DLD1 (cell line): ENCODE results near the gene BMP2K.

Experiments
- in situ Hi-C: cut with HindIII; loops from 2 replicates; pipeline ENCODE4 v1.10.0; 2017; ENCODE audit warnings: low sequenced_read_pairs

BMP2K gene

DNA sequence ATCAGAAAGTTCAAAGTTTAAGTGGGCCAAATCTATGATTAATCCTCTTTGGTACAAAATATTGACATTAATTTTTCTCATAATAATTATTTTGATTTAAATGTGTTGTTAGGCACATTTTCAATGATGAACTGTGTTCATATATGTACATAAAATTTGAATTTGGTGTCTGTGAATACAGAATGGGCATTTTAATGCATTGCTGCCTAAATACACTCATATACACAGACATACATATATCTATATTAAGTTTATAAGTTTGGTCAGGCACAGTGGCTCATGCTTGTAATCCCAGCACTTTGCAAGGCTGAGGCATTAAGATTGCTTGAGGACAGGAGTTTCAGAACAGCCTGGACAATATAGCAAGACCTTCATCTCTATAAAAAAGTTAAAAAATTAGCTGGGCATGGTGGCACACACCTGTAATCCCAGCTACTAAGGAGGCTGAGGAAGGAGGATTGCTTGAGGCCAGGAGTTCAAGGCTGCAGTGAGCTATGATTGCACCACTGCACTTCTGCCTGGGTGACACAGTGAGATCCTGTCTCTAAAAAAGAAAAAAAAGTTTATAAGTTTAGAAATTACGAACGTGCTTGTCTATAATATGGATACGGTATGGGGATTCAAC is 12.3 kb upstream of the BMP2K start:
- in situ Hi-C loops, result no loop called here

DNA sequence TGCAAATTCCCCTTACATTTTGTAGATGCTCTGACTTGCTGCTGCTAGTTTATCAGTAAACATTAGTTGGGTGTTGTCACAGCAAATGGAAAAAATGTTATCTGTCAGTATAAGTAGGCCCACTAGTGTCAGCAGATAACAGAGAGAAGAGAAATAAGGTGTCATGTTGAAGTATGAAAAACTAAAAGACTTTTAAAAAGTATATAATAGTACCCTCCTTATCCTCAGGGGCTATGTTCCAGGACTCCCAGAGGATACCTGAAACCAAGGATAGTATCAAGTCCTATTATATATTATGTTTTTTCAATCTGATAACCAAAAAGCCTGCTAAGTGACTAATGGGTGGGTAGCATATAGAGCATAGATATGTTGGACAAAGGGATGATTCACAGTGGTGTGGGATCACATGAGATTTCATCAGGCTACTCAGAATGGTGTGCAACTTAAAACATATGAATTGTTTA is 11.6 kb upstream of the BMP2K start:
- in situ Hi-C loops, result no loop called here

DNA sequence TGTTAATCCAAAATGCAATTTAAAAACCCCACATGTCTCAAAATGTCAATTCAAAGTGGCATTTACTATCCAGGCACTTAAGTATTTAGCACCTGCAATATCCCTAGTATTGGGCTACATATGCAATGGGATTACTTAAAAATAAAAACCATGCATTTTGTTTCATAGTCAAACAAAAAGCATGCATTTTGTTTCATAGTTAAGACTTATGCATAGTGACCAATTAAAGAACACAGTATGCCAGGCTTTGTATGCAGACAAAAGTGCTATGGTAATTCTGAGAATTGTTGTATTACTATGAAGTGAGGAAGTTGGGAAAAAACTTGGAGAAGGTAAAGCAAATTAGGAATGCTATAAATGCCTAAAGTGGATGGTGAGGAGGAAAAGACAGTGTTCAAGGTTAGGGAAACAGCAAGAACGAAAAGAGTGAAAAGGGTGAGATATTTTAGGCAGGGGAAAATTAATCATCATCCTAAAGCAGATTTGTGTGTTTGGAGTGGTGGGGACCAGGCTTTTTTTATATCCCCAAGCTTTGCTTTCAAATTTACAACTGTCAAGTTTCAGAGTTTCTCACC is 10.6 kb upstream of the BMP2K start:
- in situ Hi-C loops, result no loop called here

GRCh38 chr4:78766026-78766425 is 10.1 kb upstream of the BMP2K start:
- in situ Hi-C loops, result no loop called here

DNA sequence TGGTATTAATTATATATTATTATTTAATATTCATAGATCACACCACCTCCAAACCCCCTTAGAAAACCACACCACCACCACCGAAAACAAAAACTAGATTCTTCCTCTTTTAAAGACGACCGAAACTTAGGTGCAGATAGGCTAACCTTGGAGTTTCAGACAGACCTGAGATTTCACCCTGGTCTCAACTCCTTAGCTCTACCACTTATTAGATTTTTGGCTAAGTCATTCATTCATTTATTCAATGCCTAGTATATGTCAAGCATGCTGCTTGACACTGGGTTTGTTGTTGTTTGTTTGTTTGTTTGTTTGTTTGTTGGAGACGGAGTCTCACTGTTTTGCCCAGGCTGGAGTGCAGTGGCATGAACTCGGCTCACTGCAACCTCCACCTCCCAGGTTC is 9.5 kb upstream of the BMP2K start:
- in situ Hi-C loops, result no loop called here

- in situ Hi-C loops, result no loop called here
Observed at GRCh38 chr4:78767350-78767749, 8.8 kb upstream of the BMP2K start.

GRCh38 chr4:78768452-78769180 is 7.5 kb upstream of the BMP2K start:
- in situ Hi-C loops, result no loop called here

DNA sequence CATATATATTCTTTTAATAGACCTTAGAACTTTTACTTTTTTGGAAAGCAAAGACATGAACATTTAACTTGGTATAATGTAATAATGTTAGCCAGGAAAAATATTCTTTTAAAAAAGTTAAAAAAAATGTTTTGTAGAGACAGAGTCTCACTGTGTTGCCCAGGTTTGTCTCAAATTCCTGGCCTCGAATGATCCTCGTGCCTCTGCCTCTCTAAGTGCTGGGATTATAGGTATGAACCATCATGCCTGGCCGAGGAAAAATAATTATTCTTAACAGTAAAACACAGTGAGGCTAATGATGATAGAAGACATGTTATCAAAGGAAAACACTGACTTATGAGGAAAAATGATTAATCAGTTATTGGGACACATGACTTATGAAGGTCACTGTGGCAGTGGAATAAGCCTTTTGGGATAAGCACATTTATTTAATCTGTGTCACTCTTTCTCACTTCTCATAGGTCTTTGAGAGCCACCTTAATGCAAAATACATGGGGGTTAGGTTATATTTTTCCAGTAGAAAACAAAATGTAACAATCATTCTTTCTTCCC is 6.0 kb upstream of the BMP2K start:
- in situ Hi-C loops, result no loop called here

DNA sequence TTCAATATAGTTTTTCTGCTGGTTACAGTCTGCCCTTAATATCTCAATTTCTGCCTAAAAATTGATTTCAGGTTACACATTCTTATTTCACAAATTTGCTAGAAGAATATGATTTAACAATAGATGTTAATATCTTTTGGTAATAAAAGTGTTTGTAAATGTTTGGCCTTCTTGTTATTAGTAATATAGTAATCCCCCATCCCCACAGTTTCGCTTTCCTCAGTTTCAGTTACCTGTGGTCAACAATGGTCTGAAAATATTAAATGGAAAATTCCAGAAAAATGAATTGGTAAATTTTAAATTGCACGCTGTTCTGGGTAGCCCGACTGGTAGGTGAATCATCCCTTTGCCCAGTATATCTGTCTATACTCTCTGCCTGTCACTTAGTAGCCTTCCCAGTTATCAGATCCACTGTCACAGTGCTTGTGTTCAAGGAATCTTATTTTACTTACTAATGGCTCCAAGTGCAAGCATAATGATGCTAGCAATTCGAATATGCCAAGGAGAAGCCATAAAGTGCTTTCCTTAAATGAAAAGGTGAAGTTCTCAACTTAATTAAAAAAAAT is 3.5 kb upstream of the BMP2K start:
- in situ Hi-C loops, result no loop called here

DNA sequence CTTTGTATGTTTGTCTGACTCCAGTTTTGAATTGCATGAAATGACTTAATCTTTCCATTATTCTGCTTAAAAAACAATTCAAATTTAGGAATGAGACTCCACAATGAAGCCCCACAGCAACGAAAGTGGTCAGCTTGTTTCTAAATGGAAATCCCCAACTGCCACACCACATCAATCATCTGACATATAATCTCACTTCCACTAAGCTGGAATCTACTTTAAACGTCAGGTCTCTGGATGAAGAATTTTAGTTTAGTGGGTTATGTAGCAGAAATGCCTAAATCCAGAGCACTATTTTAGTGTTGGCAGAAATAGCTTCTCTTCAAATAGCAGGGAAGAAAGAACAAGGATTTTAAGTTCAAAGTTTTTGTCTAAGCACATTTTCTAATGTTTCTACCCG is 1.7 kb upstream of the BMP2K start:
- in situ Hi-C loops, result no loop called here

GRCh38 chr4:78775303-78776078 is 659 bp upstream of the BMP2K start:
- in situ Hi-C loops, result no loop called here

- in situ Hi-C loops, result no loop called here
Observed at GRCh38 chr4:78776729-78777575, 802 bp downstream of the BMP2K start.

GRCh38 chr4:78777576-78777940 is 1.4 kb downstream of the BMP2K start:
- in situ Hi-C loops, result no loop called here

DNA sequence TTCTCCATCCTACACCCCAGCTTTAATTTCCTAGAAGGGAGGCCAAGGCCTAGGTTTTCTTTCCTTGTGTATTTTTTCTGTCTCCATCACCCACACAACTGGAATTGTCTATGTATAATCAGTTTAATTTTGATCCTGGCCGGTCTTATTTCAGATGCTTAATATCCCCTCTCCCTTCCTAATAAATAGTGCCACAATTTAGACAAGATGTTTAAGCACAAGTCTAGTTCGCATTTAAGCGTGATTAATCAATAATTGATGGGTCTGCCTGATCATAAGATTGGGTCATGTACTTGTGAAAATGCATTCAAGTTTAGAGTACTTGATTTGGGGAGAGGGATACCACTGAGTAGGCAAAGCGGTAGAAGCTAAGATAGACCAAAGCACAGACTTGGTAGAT is 2.4 kb downstream of the BMP2K start:
- in situ Hi-C loops, result no loop called here

GRCh38 chr4:78779280-78779679 is 3.1 kb downstream of the BMP2K start:
- in situ Hi-C loops, result no loop called here

DNA sequence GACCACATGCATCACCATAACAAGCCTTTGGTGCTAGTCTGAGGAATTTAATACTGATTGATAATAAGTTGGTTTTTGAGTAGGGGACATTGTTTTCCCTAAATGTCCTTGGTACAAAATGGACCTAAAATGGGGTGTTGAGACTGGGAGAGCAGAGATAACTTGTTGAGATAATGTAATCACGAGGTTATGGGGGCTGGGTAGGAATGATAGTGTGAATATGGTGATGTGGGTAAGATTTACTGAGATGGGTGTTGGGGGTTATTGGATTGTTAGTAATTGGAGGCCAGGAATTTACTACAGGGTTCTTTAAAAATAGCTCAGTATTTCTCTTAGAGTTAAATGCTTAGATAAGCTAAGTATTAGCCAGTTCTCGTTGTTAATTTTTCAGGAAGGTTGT is 3.9 kb downstream of the BMP2K start:
- in situ Hi-C loops, result no loop called here

DNA sequence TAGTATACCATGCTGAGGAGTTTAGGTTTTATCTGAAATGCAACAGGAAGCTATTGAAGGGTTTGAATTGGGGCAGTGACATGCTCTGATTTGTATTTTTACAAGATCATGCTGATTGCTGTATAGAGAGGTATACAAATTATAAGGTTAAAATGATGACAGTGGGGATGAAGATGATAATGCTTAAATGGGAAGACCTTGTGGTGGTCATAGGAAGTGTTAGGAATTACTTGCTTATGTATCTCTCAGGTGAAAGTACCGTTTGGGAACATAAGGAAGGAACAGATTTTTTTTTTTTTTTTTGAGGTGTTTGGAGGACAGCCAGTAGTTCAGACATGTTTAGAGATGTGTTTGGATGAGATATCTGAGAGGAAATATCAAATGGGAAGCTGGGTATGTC is 5.0 kb downstream of the BMP2K start:
- in situ Hi-C loops, result no loop called here

- in situ Hi-C loops, result no loop called here
Observed at GRCh38 chr4:78781924-78782323, 5.8 kb downstream of the BMP2K start.

- in situ Hi-C loops, result no loop called here
Observed at GRCh38 chr4:78784236-78784865, 8.2 kb downstream of the BMP2K start.
